Activated gamma-delta T cell treated with Interleukin-2 at 50 U/mL for 16 hours (primary cell): ENCODE measurements around the gene ANKRD36C.
"Not testable (repeated sequence)": the region's sequence is repeated elsewhere in the genome, so short reads cannot be mapped to it uniquely, and the experiment has no call there.

Experiments
- DNase-seq: peaks from one replicate; pipeline ENCODE4 v3.0.0-alpha.2; 2020

The ANKRD36C gene

DNA sequence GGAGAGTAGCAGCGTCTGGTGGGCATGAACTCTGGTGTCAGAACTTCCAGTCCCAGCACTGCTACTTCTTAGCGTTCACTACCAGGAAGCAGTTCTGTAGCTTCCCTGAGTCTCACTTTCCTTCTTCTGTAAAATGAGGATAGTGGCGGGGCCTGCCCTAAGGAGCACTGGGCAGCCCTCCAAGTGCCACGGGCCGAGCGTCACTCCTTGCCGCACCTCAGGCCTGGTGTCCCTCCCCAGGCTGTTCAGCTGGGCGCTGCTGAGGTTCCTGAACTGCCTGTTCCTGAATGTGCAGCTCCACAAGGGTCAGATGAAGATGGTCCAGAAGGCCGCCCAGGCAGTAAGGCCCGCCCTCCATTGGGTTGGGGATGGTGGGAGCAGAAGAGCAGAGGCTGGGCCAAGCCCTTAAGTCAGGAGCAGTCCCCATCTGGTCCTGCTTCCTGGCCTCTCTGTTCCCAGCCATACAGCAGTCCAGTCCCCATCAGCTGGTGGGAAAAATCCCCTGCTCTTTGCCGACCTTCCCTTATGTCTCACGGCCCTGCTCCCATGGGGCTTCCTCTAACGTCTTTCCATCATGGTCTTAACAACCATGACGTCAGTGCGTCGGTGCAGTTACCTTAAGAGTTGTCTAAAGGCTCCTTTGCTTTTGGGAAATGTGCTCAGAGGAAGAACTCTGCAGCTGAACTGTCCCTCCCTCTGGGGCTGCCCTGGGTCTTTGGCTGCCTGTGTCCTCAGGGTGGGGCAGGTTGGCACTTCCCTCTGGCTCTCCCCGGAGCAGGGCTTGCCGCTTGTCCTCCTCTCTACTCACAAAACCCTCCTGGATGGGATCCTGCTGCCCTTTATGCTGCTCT is 195.2 kb downstream of the ANKRD36C start:
- DNase-seq = not testable (repeated sequence)

DNA sequence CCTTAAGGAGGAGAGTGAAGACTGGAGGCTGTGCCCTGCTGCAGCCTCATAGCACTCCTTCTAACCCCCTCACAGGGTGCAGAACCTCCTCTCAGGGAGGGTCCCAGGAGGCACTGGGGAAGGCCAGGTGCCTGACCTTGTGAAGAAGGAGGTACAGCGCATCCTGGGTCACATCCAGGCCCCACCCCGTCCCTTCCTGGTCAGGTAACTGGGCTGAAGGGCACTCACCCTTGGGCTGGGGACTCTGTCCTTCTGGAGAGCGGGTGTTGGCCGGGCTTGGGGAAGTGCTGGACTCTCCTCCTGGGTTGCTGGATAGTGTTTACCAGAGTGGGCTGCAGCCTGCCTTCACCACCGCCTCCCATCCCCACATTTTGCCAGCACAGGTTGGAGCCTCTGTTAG is 197.7 kb downstream of the ANKRD36C start:
- not testable (repeated sequence) for DNase-seq

DNA sequence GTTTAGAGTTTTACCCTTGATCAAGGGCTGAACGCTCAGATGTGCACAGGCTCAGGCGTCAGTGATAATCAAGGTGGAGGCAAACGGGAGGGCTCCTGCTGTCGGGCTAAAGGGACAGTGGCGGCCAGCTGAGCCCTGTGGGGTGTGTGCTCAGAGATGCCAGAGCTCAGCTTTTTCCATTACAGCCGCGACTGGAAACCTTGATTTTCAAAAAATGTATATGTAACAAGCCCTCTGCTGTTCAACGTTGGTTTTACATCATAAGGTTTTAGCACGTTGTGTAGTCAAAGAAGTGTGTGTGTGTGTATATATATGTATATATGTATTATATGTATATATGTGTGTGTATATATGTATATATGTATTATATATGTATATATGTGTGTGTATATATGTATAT is 201.4 kb downstream of the ANKRD36C start:
- not testable (repeated sequence) for DNase-seq

DNA sequence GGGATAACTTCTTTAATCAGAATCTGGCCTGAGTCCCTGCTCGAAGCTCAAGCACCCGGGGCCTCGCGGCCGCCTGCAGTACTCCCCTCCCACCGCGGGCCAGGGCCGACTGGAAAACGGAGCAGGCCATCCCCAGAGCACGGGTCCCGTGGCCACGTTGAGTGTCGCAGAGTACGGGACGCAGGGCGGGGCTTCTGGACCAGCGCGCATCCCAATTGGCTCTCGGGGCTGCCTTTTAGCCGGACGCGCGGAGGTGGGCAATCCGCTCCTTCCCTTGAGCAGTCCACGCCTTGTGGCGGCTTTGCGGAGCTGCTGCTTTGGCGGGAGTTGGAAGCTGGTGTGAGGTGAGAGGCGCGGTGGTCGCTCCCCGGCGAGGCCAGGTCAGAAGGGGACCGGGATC is 202.2 kb downstream of the ANKRD36C start:
- DNase-seq = not testable (repeated sequence)

DNA sequence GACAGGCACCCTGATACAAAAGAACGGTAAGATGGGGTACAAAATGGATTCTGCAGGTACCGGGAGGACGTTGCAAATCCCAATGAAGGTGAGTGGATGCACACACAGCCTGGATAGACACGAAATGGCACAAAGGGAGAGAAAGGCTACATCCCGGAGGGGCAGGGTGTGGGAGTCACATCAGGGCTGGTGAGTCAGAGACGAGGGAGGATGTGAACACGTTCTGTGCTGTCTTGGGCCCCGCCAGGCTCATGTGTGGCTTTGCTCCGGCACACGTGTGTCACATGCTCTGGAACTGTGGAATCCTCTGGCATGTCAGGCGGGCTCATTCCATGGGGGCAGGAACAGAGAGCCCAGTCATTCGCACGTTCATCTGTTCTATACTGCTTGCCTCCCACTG is 203.0 kb downstream of the ANKRD36C start:
- DNase-seq = not testable (repeated sequence)
